PC-9 (cell line): ENCODE results near the gene TTC7B. TPM values are rescaled to one million over a fixed set of nuclear protein-coding genes. Genes with fewer than 3 reads are reported as not detected.

Experiments
- BruUV-seq: library from RNA; stranded (reverse); fragments of 400-500 nt; replicated peaks from 2 replicates; lab custom pipeline; 2021; lab: Mats Ljungman, UMichigan
- CTCF ChIA-PET: fragments of 300-600 bp; sonication (Branson Sonifier 250); formaldehyde crosslinking; loops from one replicate; lab custom pipeline; 2022; ENCODE audit warnings: antibody characterized with exemption; lab: Charles Lee
- POLR2A ChIA-PET: fragments of 300-600 bp; sonication (Branson Sonifier 250); formaldehyde crosslinking; loops from one replicate; lab custom pipeline; 2022; ENCODE audit warnings: antibody characterized with exemption; ENCODE audit not compliant: unreplicated experiment; lab: Charles Lee
- DNase-seq, 2 experiments: peaks; one replicate each; pipeline versions ENCODE4 v3.0.0 to v3.0.0-alpha.2; 2015 to 2022; ENCODE audit warnings: mixed read lengths in 1 of 2
- H2AFZ ChIP-seq: fragments of 200-600 bp; sonication (generic); 2 replicates; pipeline ENCODE4 v1.8.1; 2017; ENCODE audit warnings: antibody characterized with exemption
- H3F3A ChIP-seq: fragments of 200-600 bp; sonication (generic); 2 replicates; pipeline ENCODE4 v1.8.1; 2017; ENCODE audit warnings: antibody characterized with exemption, mild to moderate bottlenecking, low read depth; ENCODE audit not compliant: insufficient read depth
- H3K27ac ChIP-seq: fragments of 200-600 bp; sonication (generic); 2 replicates; pipeline ENCODE4 v1.6.1; 2016; ENCODE audit warnings: mixed run types
- H3K27me3 ChIP-seq: fragments of 200-600 bp; sonication (generic); 2 replicates; pipeline ENCODE4 v1.6.1; 2016; ENCODE audit warnings: low read depth, mixed run types; ENCODE audit not compliant: insufficient read depth
- H3K36me3 ChIP-seq: fragments of 200-600 bp; sonication (generic); 2 replicates; pipeline ENCODE4 v1.6.1; 2016; ENCODE audit warnings: low read depth, mixed run types
- H3K4me1 ChIP-seq: fragments of 200-600 bp; sonication (generic); replicated peaks from 2 replicates; pipeline ENCODE4 v1.6.1; 2016; ENCODE audit warnings: mixed run types; ENCODE audit not compliant: insufficient read depth
- H3K4me2 ChIP-seq: fragments of 200-600 bp; sonication (generic); 2 replicates; pipeline ENCODE4 v1.6.1; 2017; ENCODE audit warnings: mixed run types
- H3K4me3 ChIP-seq: fragments of 200-600 bp; sonication (generic); 2 replicates; pipeline ENCODE4 v1.6.1; 2016; ENCODE audit warnings: mixed run types
- H3K79me2 ChIP-seq: fragments of 200-600 bp; sonication (generic); 2 replicates; pipeline ENCODE4 v1.6.1; 2017; ENCODE audit warnings: low read depth, mixed run types
- H3K9me2 ChIP-seq: fragments of 200-600 bp; sonication (generic); 2 replicates; pipeline ENCODE4 v1.8.1; 2017; ENCODE audit warnings: mild to moderate bottlenecking; ENCODE audit not compliant: insufficient read depth
- H3K9me3 ChIP-seq: fragments of 200-600 bp; sonication (generic); 2 replicates; pipeline ENCODE4 v1.8.1; 2016; ENCODE audit warnings: low read depth; ENCODE audit not compliant: insufficient read depth
- H4K20me1 ChIP-seq: fragments of 200-600 bp; sonication (generic); 2 replicates; pipeline ENCODE4 v1.8.1; 2017; ENCODE audit not compliant: insufficient read depth
- EZH2 ChIP-seq: fragments of 200-600 bp; sonication (generic); IDR thresholded peaks from 2 replicates; pipeline ENCODE4 v1.8.0; 2017; ENCODE audit warnings: antibody characterized with exemption, low read depth
- intact Hi-C: fragments of 100-400 bp; cut with micrococcal nuclease; formaldehyde crosslinking; loops from one replicate; pipeline ENCODE4 v1.10.0; 2022; ENCODE audit not compliant: unreplicated experiment
- total RNA-seq: library from RNA; stranded (reverse); gene quantifications from 2 replicates; pipeline ENCODE4 v1.2.3, GENCODE V29; 2021
- TF ChIP-seq, protein P1 (sequence below): fragments of 200-600 bp; sonication (generic); conservative IDR thresholded peaks from 2 replicates; pipeline ENCODE4 v1.6.1; 2017; ENCODE audit warnings: mixed run types, antibody characterized with exemption, mild to moderate bottlenecking, moderate library complexity

Gene TTC7B
- total RNA-seq, 1 experiment from 2014 or later, result 6.8 TPM

DNA sequence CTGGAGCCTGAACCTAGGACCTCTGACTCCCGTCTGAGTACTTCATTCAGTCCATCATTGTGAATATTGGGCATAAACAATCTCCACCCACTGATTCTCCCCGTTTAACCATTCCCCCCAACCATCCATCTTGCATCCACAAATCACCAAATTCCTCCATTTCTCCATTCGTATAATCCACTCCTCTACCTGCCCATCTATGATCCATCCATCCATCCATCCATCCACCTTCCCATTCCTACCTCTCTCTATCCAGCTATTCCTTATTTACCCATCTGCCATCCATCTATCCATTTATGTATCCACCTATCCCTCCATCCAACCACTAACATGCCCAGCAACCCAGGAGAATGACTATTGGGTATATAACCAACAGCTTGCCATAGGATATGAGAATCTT is 331.9 kb downstream of the TTC7B start:
- no peaks in the 10 kb centered on the region; the same call in 1 of the 2 replicates for H3K9me3 ChIP-seq
- H3K27ac ChIP-seq, result no peak overlapping the region
- H3F3A ChIP-seq, result no peaks in the 10 kb centered on the region
- no TSS peak for BruUV-seq
- H3K27me3 ChIP-seq, result no peaks in the 10 kb centered on the region
- no peaks in the 10 kb centered on the region for H4K20me1 ChIP-seq
- DNase-seq, result no peak
- ChIA-PET CTCF (no interaction called here), POLR2A (no interaction called here)
- no peak overlapping the region for H3K4me2 ChIP-seq
- H3K9me2 ChIP-seq, result no peaks in the 10 kb centered on the region
- no peaks in the 10 kb centered on the region for H3K36me3 ChIP-seq
- H3K4me1 ChIP-seq, result no peaks in the 10 kb centered on the region
- no peak overlapping the region for H2AFZ ChIP-seq
- H3K79me2 ChIP-seq, result no peaks in the 10 kb centered on the region
- intact Hi-C loops, result no loop called here
- H3K4me3 ChIP-seq, result no peak overlapping the region
- TF ChIP-seq, protein P1, sequence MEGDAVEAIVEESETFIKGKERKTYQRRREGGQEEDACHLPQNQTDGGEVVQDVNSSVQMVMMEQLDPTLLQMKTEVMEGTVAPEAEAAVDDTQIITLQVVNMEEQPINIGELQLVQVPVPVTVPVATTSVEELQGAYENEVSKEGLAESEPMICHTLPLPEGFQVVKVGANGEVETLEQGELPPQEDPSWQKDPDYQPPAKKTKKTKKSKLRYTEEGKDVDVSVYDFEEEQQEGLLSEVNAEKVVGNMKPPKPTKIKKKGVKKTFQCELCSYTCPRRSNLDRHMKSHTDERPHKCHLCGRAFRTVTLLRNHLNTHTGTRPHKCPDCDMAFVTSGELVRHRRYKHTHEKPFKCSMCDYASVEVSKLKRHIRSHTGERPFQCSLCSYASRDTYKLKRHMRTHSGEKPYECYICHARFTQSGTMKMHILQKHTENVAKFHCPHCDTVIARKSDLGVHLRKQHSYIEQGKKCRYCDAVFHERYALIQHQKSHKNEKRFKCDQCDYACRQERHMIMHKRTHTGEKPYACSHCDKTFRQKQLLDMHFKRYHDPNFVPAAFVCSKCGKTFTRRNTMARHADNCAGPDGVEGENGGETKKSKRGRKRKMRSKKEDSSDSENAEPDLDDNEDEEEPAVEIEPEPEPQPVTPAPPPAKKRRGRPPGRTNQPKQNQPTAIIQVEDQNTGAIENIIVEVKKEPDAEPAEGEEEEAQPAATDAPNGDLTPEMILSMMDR, result no peak
- no peak for TF ChIP-seq EZH2

GRCh38 chr14:90483571-90483974 is 332.7 kb downstream of the TTC7B start:
- intact Hi-C loops, result no loop called here
- H3K4me3 ChIP-seq, result no peak overlapping the region
- H2AFZ ChIP-seq, result no peak overlapping the region
- no peak overlapping the region for H3K4me2 ChIP-seq
- H4K20me1 ChIP-seq, result no peaks in the 10 kb centered on the region
- no peaks in the 10 kb centered on the region for H3K9me2 ChIP-seq
- no peaks in the 10 kb centered on the region for H3K27me3 ChIP-seq
- no TSS peak for BruUV-seq
- POLR2A ChIA-PET, result no interaction called here
- no peaks in the 10 kb centered on the region for H3K36me3 ChIP-seq
- DNase-seq, result no peak
- no peaks in the 10 kb centered on the region for H3F3A ChIP-seq
- no peak overlapping the region for H3K27ac ChIP-seq
- no peaks in the 10 kb centered on the region for H3K4me1 ChIP-seq
- no peaks in the 10 kb centered on the region for H3K79me2 ChIP-seq
- TF ChIP-seq EZH2, result no peak
- TF ChIP-seq, protein P1, result no peak
- CTCF ChIA-PET, result no interaction called here
- H3K9me3 ChIP-seq, result no peaks in the 10 kb centered on the region; the same call in 1 of the 2 replicates

- TF ChIP-seq EZH2, result no peak
- TF ChIP-seq, protein P1, result no peak
- Histone ChIP-seq H2AFZ (no peak overlapping the region), H3K4me1 (no peaks in the 10 kb centered on the region), H3K4me2 (no peak overlapping the region), H3K27ac (no peak overlapping the region), H4K20me1 (no peaks in the 10 kb centered on the region), H3K9me3 (no peaks in the 10 kb centered on the region; the same call in 1 of the 2 replicates), H3K27me3 (peaks cover 3% of the 10 kb centered on the region; the same call in 1 of the 2 replicates), H3K4me3 (no peak overlapping the region), H3K79me2 (no peaks in the 10 kb centered on the region), H3F3A (no peaks in the 10 kb centered on the region), H3K9me2 (no peaks in the 10 kb centered on the region), H3K36me3 (no peaks in the 10 kb centered on the region)
- intact Hi-C loops, result no loop called here
- no TSS peak for BruUV-seq
- CTCF ChIA-PET, result no interaction called here
- POLR2A ChIA-PET, result no interaction called here
- no peak for DNase-seq
These were observed 333.1 kb downstream of the TTC7B start for GRCh38 chr14:90483117-90483516.
